GM19452 (cell line): Measurements from ENCODE around the gene PTPRE.

Experiments used
- ATAC-seq: cut with Tn5 transposase; IDR thresholded peaks from one replicate; pipeline ENCODE4 v1.9.1; 2021; ENCODE audit not compliant: unreplicated experiment

PTPRE gene

DNA sequence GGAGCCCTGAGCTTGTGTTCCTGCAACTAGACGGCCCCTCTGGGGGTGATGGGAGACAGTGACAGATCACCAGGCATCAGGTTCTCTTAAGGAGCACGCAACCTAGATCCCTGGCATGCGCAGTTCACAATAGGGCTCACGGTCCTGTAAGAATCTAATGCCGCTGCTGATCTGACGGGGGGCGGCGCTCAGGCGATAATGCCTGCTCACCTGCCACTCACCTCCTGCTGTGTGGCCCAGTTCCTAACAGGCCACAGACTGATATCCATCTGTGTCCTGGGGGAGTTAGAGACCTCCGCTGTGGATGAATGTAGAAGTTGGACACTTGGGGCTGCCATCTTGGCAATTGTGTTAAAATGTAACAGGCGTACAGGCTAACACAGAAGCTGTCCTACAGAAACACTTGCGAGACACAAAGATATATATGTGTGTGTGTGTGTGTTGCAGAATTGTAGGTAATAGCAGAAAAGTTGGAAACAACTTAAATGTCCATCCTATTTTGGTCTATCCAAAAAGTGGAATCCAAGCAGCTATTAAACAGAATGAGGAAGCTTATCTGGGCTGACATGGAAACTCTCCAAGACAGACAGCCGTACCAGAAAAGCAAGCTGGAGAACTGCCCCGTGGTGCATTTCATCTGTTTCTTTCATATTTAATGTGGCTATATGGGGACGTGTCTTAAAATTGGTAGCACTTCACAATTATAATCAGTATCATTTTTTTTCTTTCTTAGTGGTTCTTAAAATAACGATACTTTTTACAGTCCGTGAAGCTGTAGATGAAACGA lies 136.5 kb downstream of the PTPRE start:
- ATAC-seq: no peak

DNA sequence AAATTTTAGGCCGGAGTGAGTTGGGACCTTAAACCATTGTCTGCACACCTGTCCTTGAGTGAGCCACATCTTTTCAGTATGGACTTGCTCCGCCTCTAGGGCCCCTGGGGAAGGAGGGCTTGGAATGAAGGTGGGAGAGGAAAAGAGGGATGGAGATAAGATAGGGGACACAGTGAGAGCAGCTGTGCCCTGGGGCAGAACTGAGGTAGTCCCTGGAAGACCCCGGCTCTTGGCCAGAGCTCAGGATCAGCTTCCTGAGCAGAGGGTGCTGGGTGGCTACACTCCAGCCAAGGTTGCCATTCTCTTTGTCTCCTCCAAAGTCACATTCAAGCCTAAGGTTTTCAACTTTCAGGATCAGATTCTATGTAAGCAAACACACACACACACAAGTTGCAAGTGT lies 137.3 kb downstream of the PTPRE start:
- no peak for ATAC-seq

DNA sequence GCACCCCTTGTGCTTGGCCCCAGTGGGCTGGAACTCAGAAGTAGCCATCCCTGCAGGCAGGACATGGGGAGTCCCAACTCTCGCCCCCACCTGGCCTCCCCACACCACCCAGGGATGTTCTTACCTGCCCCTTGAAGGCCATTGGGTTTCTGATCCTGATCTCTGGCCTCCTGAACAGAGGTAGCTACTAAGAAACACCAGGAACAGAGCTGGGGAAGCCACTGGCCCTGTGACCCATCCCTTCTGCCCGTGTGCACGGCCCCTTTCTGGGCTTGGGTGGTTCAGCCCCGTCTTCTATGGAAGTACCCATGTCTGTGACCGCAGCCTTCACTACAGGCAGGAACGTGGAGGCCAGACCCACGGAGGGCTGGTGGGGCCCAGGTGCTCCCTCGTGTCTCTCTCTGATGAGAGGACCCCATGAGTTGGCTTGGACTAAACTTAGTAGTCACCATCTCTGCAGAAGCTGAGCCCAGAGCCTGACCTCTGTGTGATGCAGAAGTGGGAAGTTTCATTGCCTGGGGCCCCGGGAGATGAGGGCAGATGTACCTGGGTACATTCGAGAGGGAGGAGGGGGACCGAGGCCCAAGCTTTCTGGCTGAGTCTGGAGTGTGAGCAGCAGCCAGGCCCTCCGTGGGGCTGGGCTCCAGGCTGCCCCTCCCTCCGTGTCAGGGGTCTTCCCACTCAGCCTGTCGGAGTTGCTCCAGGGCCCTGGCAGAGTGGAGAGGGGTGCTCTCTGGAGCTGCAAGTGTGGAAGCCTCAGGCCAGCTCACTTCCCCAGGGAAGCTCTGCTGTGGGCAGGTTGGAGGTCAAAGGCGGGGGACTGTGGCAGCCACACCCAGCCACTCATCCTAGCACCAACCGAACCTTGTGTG lies 138.3 kb downstream of the PTPRE start:
- ATAC-seq: no peak

DNA sequence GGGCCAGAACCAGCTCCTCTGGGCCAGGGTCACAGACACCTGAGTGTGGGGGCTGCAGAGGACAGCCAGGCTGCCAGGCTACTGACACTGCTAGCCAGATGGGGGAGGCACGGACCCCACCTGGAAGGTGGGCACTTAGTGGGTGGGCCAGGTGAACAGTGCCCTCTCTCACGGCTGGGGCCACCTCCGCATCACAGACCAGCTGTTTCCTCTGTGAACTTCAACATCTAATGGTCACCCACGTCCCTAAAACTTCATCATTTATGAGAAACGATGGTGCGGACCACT lies 138.9 kb downstream of the PTPRE start:
- ATAC-seq: no peak

DNA sequence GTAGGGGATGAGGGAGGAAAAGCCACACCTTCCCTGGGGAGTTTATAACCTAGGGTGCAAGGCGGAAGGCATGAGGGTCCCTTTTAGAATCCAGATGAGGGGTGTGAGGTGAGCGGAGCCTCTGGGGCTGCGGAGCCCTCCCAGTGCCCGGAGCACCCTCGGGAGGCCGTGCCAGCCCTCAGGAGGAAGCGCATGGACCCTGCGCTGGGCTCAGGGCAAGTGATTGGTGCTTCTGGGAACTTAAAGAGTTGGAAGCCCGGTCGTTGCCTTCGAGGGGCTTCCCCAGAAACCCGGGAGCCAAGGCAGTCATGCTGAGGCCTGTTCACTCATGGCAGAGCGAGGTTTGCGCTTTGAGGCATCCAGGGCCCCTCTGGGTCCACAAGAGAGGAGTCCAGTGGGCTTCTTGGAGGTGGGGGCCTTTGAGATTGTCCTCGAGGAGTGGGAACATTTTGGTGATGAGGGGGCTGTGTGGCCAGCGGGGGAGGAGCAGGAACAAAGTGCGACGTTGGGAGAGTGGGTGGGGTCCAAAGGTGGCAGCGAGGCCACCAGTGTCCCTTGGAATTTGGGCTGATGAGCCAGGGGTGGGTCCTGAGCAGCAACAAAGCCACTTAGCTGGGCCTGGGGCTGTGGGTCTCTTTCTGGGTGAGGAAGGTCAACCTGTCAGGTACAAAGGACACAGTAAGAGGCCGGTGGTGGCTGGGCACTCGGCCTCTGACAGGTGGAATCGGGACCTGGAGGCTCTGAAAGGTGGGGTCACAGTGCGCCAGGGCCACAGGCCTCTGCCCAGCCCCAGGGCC lies 139.5 kb downstream of the PTPRE start:
- ATAC-seq: no peak

DNA sequence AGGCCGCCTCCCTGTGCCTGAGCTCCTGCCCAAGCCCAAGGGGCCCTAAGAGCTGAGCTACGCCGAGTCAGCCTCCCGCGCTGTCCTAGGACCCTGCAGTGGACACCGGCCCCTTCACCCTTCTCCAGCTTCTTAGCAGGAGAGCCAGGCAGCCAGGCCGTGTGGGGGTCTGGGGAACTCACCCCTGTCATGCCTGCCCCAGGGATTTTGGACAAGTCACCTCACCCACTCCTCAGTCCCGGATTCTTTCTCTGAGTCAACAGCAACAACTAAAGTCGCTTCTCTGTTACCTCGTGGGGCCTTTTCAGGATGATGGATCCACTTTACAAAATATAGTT lies 140.0 kb downstream of the PTPRE start:
- peak; percentile 1 for ATAC-seq

DNA sequence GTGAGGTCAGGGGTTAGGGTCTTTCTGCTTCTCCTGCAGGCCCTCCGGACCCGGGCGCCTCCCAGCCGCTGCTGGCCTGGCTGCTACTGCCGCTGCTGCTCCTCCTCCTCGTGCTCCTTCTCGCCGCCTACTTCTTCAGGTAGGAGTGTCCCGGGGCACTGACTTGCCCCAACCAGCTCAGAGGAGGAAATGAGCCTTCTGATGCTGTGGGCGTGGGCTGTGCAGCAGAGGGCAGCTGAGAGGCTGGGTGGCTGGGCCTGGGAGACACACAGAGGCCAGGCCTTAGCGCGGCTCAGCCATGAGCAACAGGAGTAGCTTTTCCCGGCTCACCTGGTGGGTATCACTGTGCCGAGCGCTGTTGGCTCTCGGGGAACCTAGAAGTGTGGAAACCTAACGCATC lies 140.4 kb downstream of the PTPRE start:
- peak; percentile 98 for ATAC-seq

DNA sequence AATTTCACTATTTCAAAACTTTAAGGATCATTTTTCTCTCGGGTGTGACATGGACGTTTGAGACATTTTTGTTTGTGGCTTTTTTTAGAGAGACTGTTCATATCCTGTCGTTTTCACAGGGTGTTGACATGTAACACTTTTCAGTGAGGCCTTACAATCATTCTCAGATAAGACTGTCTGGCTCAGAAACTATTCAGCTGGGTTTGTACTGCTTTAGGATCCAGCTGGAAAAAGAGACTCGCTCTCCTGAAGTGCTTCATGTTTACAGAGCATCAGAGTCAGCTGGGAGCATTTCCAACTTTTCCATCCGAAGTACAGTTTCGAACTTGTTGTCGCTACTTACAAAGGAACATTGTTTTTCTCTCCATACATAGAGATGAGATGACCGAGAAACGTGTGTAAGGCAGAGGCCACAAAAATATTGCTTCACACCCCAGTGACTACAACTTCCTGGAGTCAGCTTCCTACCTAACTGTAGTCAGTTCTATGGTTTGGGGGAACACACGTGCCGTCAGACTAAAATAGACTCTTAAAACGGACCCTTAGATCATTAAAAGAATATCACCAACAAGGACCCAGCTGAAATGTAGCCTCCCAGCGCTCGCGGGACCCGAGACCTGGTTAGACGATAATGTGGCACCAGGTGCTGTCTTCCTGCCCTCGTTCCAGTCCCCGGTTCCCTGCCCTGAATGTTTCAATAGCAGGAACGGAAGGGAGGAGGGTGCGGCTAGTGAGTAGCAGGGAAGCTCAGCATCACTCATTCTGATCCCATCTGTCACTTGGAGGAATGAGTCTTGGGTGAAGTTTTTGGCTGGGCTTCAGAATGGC lies 141.3 kb downstream of the PTPRE start:
- ATAC-seq: peak; percentile 37

DNA sequence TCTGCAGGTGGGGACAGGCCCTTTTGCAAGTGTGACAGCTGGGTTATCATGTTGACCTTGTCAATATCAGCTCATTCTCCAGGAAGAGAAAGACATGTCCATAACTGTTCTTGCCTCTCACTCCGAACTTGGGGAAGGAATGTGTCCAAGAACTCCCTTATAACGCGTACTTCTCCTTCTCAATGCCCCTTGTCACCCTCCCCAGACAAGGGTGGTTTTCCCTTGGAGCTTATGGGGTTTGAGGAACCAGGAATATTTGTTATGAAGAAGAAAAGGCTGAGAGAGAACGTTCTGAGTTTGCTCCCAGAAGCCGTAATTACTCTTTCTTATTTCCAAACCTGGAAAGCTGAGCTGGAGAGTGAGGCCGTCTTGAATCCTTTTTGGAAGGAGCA lies 141.9 kb downstream of the PTPRE start:
- no peak for ATAC-seq

DNA sequence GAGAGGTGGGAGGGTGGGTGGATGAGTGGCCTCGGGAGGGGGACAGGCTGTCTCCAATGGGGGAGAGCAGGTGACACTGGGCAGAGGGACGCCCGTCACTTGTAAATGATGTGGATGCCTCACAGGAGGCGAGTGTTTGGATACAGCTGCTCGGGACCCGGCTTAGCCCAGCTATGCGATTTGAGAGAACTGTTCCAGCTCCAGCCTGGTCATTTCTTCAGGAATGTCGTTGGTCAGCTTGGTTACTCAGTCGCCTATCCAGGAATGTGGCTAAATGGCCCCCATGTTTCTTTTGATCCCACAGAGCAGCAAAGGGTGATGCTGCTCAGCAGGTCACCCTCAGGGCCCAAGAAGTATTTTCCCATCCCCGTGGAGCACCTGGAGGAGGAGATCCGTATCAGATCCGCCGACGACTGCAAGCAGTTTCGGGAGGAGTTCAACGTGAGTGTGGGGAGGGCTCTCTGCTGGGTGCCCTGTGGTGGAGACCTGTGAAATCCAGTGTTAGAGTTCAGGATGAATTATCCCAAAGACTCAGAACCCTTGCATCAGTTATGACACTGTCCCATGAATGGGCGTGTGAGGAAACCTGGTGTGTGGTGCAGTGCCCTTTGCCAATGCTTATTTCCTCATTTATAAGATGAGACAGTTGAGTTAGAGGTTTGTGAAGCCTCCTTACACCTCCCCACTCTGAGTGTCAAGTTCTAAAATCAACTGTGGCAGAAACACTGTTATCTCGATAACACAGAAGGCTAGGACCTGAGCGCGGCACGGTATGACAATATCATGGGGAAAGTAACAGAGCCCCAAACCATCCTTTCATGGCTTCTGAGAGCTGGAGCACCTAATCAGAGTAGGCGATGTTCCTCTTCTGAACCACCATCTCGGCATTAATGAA lies 142.6 kb downstream of the PTPRE start:
- no peak for ATAC-seq

DNA sequence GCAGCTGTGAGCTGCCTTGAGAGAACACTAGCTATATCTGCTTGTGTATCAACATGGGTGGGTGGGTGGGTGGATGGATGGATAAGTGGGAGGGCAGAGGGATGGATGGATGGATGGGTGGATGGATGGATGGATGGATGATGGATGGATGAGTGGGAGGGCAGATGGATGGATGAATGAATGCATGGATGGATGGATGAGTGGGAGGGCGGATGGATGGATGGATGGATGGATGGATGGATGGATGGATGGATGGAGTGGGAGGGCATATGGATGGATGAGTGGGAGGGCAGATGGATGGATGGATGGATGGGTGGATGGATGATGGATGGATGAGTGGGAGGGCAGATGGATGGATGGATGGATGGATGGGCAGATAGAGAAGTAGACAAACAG lies 143.2 kb downstream of the PTPRE start:
- ATAC-seq: no peak

DNA sequence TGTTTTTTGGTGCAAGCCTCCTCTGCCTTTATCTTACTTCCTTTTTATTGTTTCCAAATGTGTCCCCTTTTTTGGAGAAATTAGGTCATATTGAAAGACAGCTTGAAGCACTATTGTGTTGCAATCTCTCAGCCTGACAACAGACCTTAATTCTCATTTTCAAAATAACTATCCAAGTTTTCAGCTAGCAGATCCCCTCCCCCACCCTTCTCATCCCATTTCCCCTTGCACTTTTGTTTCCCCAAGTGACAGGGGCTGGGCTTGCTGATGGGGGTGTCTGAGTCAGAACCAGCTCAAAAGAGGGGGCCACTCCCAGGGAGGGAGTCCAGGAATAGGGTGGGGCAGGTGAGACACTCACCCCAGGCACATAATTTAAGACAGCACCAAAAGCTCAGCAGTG lies 144.0 kb downstream of the PTPRE start:
- ATAC-seq: no peak

DNA sequence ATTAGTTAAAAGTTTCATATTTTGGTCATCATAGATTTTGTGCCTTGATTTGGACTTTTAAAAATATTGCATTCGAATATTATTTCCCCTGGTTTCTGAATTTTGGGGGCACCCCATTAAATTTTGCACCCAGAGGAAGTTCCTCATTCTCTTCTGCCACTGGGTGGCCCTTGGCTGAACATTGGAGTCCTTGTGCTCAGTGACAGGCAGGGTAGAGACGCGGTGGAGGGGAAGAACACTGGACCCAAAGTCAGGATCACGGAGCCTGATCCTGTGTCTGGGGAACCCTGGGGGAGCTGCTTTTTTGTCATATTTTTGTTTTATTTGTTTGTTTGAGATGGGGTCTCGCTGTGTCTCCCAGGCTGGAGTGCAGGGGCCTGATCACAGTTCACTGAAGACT lies 144.6 kb downstream of the PTPRE start:
- ATAC-seq: no peak

DNA sequence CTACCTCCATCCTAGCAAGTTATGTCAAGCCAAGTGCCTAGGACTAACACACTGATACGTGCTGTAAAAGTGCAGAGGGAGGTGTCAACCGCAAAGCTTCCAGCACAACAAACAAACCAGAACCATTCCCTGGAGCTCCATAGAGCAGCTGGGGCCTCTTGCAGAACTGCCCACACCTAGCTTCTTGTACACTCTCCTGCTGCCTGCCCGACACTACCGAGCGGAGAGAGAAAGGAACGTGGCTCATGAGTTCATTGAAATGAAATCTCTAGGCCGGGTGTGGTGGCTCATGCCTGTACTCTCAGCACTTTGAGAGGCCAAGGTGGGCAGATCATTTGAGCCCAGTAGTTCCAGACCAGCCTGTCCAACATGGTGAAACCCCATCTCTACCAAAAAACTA lies 145.8 kb downstream of the PTPRE start:
- ATAC-seq: no peak

DNA sequence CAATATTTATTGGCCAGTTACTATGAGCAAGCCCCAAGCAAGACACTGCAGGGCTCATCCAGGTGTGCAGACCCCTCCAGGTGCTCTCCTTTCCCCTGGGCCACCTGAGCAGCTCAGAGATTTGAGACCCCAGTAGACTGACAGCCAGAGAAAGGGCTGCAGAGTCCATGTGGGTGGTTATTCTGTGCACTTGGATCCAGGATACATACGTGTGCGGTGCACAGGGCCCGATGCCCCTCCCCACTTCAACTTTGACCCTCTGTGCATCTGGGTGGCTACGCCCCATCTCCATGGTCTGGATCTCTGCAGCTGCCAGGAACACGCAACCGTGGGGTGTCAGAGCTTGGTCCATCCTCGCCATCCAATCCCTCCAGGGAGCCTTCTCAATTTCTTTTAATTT lies 146.5 kb downstream of the PTPRE start:
- ATAC-seq: no peak

DNA sequence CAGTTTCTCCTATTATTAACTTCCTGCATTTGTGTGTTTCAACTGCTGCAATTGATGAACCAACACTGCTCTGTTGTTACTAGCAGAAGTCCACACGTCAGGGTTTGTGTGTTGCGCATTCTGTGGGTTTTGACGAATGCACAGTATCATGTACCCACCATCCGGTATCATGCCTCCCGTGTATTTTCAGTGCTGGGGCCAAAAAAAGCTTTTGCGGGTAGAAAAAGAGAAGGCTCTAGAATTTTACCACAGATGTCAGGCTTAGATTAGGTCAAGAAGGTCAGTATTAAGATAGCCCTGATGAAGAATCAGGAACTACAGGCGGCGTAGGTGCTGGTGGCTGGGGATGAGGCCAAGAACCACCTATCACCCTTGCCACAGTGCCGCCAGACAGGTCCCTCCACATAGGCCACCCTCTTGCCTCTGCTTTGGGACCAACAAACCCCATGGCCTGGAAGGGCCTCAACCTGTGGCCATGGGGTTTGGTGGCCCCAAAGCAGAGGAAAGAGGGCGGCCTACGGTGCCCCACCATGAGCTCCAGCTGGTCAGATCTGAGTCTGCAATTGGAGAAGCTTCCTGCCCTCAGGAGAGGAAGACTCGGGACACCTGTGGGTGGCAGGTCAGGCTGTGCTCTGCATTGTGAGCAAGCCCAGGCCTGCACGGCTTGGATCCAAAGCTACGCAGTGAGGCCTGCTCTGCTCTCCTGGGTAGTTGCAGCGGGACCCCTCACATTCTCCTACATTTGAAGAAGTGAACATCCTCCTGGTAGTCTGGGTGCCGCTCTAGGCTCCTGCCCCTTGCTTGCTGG lies 147.5 kb downstream of the PTPRE start:
- ATAC-seq: no peak

DNA sequence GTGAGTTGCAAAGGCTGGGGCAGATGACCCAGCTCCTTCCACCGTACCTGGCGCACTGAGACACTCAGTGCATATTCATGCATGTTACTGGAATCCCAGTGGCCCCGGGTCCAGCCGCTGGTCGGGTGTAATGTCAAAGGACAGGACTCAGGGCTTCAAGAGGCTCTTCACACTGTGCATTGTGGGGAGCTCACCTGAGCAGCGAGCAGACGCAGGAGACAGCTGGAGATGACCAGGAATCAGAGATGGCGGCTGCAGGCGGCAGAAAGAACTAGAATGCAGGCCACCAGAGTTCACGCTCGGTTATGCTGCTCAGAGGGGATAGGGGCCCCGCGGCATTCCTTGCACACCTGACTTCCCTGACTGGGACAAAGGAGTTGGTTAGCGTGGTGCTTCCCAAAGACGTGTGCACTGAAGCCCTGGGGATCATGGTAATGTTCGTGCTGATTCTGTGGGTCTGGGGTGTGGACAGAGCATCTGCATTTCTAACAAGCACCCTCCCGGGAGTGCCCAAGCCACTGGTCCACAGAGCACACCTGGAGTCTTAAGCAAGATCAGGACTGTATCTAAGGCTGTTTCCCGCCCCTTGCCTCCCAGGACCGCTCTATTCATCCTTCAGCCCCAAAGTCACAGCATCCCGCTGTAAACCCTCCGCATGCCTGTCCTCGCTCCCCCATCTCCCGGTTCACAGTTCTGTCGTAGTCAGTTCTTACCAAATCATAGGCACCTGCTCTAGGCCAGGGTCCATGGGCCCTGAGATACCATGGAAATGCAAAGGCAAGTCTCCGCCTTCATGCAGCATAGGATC lies 148.4 kb downstream of the PTPRE start:
- no peak for ATAC-seq

DNA sequence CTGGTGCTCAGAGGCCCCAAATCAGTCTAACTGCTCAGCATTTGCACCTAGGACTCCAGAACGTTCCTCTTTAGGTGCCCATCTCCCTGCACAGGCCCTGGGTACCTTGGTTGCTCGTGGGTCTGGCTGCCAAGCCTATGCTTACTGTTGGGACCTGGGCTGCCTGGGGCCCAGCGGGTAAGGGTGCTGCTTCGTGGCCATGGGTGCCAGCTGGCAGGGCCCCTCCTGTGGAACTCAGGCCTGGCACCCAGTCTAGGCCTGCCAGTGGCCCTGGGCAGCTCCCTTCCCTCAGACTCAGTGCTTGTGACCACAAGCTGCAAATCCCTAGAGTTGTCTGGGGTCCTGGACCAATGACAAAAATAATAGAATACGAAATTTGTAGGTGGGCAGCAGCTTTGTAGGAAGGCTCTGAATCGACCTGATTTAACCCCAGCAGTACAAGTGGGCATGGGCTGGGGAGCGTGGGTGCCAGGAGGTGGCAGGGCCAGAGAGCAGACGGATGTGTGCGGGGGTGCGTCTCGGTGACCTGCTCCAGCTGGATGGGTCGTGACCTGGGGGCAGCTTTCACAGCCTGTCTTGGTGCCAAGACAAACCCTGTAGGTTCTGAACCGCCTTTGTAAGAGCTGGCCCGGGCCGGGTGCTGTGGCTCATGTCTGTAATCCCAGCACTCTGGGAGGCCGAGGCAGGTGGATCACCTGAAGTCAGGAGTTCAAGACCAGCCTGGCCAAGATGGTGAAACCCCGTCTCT lies 149.6 kb downstream of the PTPRE start:
- no peak for ATAC-seq
